Colonic mucosa (tissue), 4 donors: Measurements from ENCODE around the gene LARP4B. TPM values are rescaled to one million over a fixed set of nuclear protein-coding genes. Genes with fewer than 3 reads are reported as not detected.
A peak's percentile ranks its signal among the peaks of the same experiment; 100 is the strongest.

Experiments
- DNase-seq: peaks from one replicate; pipeline ENCODE4 v3.0.0-alpha.2; 2020
- H3K27ac ChIP-seq: fragments of 200-600 bp; one replicate; pipeline ENCODE4 v1.8.0; 2021
- H3K27me3 ChIP-seq: fragments of 200-600 bp; one replicate; pipeline ENCODE4 v1.8.0; 2021
- H3K36me3 ChIP-seq: fragments of 200-600 bp; one replicate; pipeline ENCODE4 v1.8.0; 2021
- H3K4me1 ChIP-seq: fragments of 200-600 bp; one replicate; pipeline ENCODE4 v1.8.0; 2021; ENCODE audit warnings: mild to moderate bottlenecking
- H3K4me3 ChIP-seq: fragments of 200-600 bp; one replicate; pipeline ENCODE4 v1.8.0; 2021
- H3K9ac ChIP-seq, 2 donors: one replicate each; pipeline ENCODE4 v1.7.0; 2013; ENCODE audit warnings: control low read depth in 2 of 2, low read depth in 2 of 2, low read length in 2 of 2
- H3K9me3 ChIP-seq: fragments of 200-600 bp; one replicate; pipeline ENCODE4 v1.8.0; 2021
- CTCF ChIP-seq: fragments of 200-600 bp; IDR thresholded peaks from one replicate; pipeline ENCODE4 v1.8.0; 2022; ENCODE audit warnings: antibody characterized with exemption, mild to moderate bottlenecking
- intact Hi-C: fragments of 100-400 bp; cut with DNase I; formaldehyde crosslinking; loops from one replicate; pipeline ENCODE4 v1.14.1; 2022
- total RNA-seq, 2 donors: library from RNA; stranded (reverse); fragmentation: NEBNext Ultra II Directional in 1 of 2; extraction: Animal tissue kit (Norgen Biotek cat#: 25700) in 1 of 2; gene quantifications; one replicate each; pipeline ENCODE4 v1.2.1, GENCODE V29; 2021
- donor health status: healthy.
- donor health status: DM: no; HTN: no; CAD: no.
- donor health status: DM: no; HTN: no; CAD: no.

Gene LARP4B
- total RNA-seq = 100 to 1,000 TPM; 129 to 136 TPM

- H3K4me1 ChIP-seq = peaks cover 6% of the 10 kb centered on the region
- peak within 1 kb of the TSS; percentile 81 to 92 for H3K9ac ChIP-seq
- H3K9me3 ChIP-seq = no peaks in the 10 kb centered on the region
- peak within 1 kb of the TSS; percentile 49 for H3K4me3 ChIP-seq
- no peaks in the 10 kb centered on the region for H3K27me3 ChIP-seq
- TF ChIP-seq CTCF = no peak
- H3K27ac ChIP-seq = peak within 1 kb of the TSS; percentile 73
- intact Hi-C loops = loop anchor here (10.0 kb wide), 1 partner anchor 123 kb away; the partner anchor contains the start of gene WDR37
- DNase-seq = peak; percentile 97
- no peaks in the 10 kb centered on the region for H3K36me3 ChIP-seq
Measured at GRCh38 chr10:931326-932318, at the start of gene LARP4B. Gene LARP4B, minus strand, starts transcription at chr10:931705. Its CDS starts 45,984 bp downstream, at chr10:885721.

- no peak overlapping the region for H3K27ac ChIP-seq
- H3K9me3 ChIP-seq = no peaks in the 10 kb centered on the region
- H3K36me3 ChIP-seq = no peaks in the 10 kb centered on the region
- no peak for DNase-seq
- no peak overlapping the region for H3K4me3 ChIP-seq
- no peak for TF ChIP-seq CTCF
- H3K27me3 ChIP-seq = no peaks in the 10 kb centered on the region
- no peaks in the 10 kb centered on the region for H3K4me1 ChIP-seq
- no peak overlapping the region for H3K9ac ChIP-seq
- intact Hi-C loops = no loop called here
Measured at GRCh38 chr10:980468-981093, 49.1 kb upstream of the LARP4B start.

- no peaks in the 10 kb centered on the region for H3K36me3 ChIP-seq
- DNase-seq = no peak
- no peak overlapping the region for H3K27ac ChIP-seq
- H3K4me1 ChIP-seq = no peaks in the 10 kb centered on the region
- H3K9ac ChIP-seq = no peak overlapping the region
- H3K27me3 ChIP-seq = no peaks in the 10 kb centered on the region
- intact Hi-C loops = no loop called here
- TF ChIP-seq CTCF = no peak
- H3K4me3 ChIP-seq = no peak overlapping the region
- no peaks in the 10 kb centered on the region for H3K9me3 ChIP-seq
Measured at GRCh38 chr10:978826-979421, 47.4 kb upstream of the LARP4B start.

GRCh38 chr10:976316-976715 is 44.8 kb upstream of the LARP4B start:
- Histone ChIP-seq H3K4me3 (no peak overlapping the region), H3K27me3 (no peaks in the 10 kb centered on the region), H3K36me3 (no peaks in the 10 kb centered on the region), H3K4me1 (no peaks in the 10 kb centered on the region), H3K9ac (no peak overlapping the region), H3K27ac (no peak overlapping the region), H3K9me3 (no peaks in the 10 kb centered on the region)
- DNase-seq = no peak
- no peak for TF ChIP-seq CTCF
- intact Hi-C loops = no loop called here

- no peak for TF ChIP-seq CTCF
- intact Hi-C loops = no loop called here
- no peak for DNase-seq
- Histone ChIP-seq H3K4me3 (no peak overlapping the region), H3K27me3 (no peaks in the 10 kb centered on the region), H3K36me3 (no peaks in the 10 kb centered on the region), H3K27ac (no peak overlapping the region), H3K4me1 (no peaks in the 10 kb centered on the region), H3K9me3 (no peaks in the 10 kb centered on the region), H3K9ac (no peak overlapping the region)
Measured at GRCh38 chr10:974785-975074, 43.2 kb upstream of the LARP4B start.
